Thyroid gland (tissue), 4 donors: ENCODE measurements around the gene DLL4. TPM values are rescaled to one million over a fixed set of nuclear protein-coding genes. Genes with fewer than 3 reads are reported as not detected.

Experiments
- DNase-seq, 2 donors: peaks; one replicate each; pipeline ENCODE4 v3.0.0-alpha.2; 2019
- H3K27ac ChIP-seq, 3 donors: fragments of 200-600 bp; sonication (generic); 1 replicate in 2 of 3; 2 replicates in 1 of 3; pipeline ENCODE4 v1.5.1; 2016 to 2019; ENCODE audit warnings: mild to moderate bottlenecking in 1 of 3, moderate library complexity in 1 of 3
- H3K27me3 ChIP-seq: fragments of 200-600 bp; sonication (generic); one replicate; pipeline ENCODE4 v1.5.1; 2019
- H3K36me3 ChIP-seq, 2 donors: fragments of 200-600 bp; sonication (generic); one replicate each; pipeline ENCODE4 v1.5.1; 2016 to 2019
- H3K4me1 ChIP-seq, 2 donors: fragments of 200-600 bp; sonication (generic); one replicate each; pipeline ENCODE4 v1.5.1; 2017 to 2019
- H3K4me3 ChIP-seq, 3 donors: fragments of 200-600 bp; sonication (generic); replicated peaks in 1 of 3; 1 replicate in 2 of 3; 2 replicates in 1 of 3; pipeline ENCODE4 v1.5.1; 2016; ENCODE audit warnings: mild to moderate bottlenecking in 1 of 3
- H3K9me3 ChIP-seq: fragments of 200-600 bp; sonication (generic); one replicate; pipeline ENCODE4 v1.5.1; 2017
- POLR2A ChIP-seq, 2 donors: fragments of 450-650 bp; IDR thresholded peaks; one replicate each; pipeline ENCODE4 v1.6.1; 2017; ENCODE audit warnings: antibody characterized with exemption in 2 of 2, mild to moderate bottlenecking in 2 of 2, moderate library complexity in 1 of 2
- WGBS, 2 donors: methylation state at CpG; one replicate each; pipeline ENCODE4 v1.1.5; 2017; 5-methylcytosine and 5-hydroxymethylcytosine counted together
- intact Hi-C: fragments of 100-400 bp; cut with DNase I; formaldehyde crosslinking; loops from one replicate; pipeline ENCODE4 v1.15.1; 2023
- total RNA-seq, 4 donors: library from RNA; depleted of rRNA; stranded (reverse); fragments of >200 nt; gene quantifications; one replicate each; pipeline ENCODE4 v1.2.3, GENCODE V29; 2016
- TF ChIP-seq, protein P1 (sequence below), 6 experiments: fragments of 200-600 bp in 3 of 6; fragments of 450-650 bp in 3 of 6; sonication (generic) in 3 of 6; IDR thresholded peaks; one replicate each; pipeline ENCODE4 v1.5.1; 2016 to 2019; ENCODE audit warnings: antibody characterized with exemption in 6 of 6, mild to moderate bottlenecking in 2 of 6, inconsistent platforms in 1 of 6, moderate library complexity in 1 of 6

Gene DLL4
- total RNA-seq, 4 donors from 2014 or later = 6.8 to 27.1 (median 10.8) TPM

DNA sequence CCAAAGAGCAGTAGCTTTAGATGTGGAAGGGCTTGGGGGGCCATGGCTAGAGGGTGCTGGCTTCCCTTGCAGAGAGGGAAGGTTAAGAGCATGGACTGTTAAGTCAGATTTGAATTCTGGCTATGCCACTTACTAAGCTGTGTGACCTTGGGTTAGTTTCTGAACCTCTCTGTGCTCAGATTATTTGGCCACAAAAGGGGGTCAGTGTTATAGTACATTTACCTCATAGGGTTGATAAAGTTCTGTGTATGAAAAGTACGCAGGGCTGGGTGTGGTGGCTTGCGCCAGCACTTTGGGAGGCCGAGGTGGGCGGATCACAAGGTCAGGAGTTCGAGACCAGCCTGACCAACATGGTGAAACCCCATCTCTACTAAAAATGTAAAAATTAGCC is 28.1 kb upstream of the DLL4 start:
- Histone ChIP-seq H3K27me3 (no peaks in the 10 kb centered on the region), H3K9me3 (no peaks in the 10 kb centered on the region), H3K27ac (no peak overlapping the region), H3K4me1 (peaks cover 11 to 13% of the 10 kb centered on the region in 2 donors), H3K36me3 (peaks cover 40 to 41% of the 10 kb centered on the region in 2 donors), H3K4me3 (no peak overlapping the region)
- WGBS, 2 donors = 77 to 80% methylated on average over 5 of the region's 5 CpGs
- no peak for DNase-seq
- TF ChIP-seq POLR2A (IDR thresholded peaks at IDR 0.05) = no peak
- TF ChIP-seq, protein P1, sequence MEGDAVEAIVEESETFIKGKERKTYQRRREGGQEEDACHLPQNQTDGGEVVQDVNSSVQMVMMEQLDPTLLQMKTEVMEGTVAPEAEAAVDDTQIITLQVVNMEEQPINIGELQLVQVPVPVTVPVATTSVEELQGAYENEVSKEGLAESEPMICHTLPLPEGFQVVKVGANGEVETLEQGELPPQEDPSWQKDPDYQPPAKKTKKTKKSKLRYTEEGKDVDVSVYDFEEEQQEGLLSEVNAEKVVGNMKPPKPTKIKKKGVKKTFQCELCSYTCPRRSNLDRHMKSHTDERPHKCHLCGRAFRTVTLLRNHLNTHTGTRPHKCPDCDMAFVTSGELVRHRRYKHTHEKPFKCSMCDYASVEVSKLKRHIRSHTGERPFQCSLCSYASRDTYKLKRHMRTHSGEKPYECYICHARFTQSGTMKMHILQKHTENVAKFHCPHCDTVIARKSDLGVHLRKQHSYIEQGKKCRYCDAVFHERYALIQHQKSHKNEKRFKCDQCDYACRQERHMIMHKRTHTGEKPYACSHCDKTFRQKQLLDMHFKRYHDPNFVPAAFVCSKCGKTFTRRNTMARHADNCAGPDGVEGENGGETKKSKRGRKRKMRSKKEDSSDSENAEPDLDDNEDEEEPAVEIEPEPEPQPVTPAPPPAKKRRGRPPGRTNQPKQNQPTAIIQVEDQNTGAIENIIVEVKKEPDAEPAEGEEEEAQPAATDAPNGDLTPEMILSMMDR (IDR thresholded peaks at IDR 0.05) = no peak
- intact Hi-C loops = no loop called here

DNA sequence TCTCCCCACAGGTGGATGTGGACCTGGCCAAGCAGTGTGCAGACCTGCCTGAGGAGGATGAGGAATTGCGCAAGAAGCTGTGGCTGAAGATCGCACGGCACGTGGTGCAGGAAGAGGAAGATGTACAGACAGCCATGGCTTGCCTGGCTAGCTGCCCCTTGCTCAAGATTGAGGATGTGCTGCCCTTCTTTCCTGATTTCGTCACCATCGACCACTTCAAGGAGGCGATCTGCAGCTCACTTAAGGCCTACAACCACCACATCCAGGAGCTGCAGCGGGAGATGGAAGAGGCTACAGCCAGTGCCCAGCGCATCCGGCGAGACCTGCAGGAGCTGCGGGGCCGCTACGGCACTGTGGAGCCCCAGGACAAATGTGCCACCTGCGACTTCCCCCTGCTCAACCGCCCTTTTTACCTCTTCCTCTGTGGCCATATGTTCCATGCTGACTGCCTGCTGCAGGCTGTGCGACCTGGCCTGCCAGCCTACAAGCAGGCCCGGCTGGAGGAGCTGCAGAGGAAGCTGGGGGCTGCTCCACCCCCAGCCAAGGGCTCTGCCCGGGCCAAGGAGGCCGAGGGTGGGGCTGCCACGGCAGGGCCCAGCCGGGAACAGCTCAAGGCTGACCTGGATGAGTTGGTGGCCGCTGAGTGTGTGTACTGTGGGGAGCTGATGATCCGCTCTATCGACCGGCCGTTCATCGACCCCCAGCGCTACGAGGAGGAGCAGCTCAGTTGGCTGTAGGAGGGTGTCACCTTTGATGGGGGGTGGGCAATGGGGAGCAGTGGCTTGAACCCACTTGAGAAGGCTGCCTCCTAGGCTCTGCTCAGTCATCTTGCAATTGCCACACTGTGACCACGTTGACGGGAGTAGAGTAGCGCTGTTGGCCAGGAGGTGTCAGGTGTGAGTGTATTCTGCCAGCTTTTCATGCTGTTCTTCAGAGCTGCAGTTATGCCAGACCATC is 26.3 kb upstream of the DLL4 start:
- DNase-seq = no peak
- TF ChIP-seq, protein P1 (IDR thresholded peaks at IDR 0.05) = no peak
- no peak for TF ChIP-seq POLR2A (IDR thresholded peaks at IDR 0.05)
- Histone ChIP-seq H3K27me3 (no peaks in the 10 kb centered on the region), H3K4me1 (peaks cover 23 to 28% of the 10 kb centered on the region in 2 donors), H3K27ac (no peak overlapping the region), H3K4me3 (no peak overlapping the region), H3K36me3 (peaks cover 35 to 39% of the 10 kb centered on the region in 2 donors), H3K9me3 (no peaks in the 10 kb centered on the region)
- 80 to 89% methylated on average over 29 to 31 of the region's 33 CpGs for WGBS, 2 donors
- intact Hi-C loops = no loop called here

DNA sequence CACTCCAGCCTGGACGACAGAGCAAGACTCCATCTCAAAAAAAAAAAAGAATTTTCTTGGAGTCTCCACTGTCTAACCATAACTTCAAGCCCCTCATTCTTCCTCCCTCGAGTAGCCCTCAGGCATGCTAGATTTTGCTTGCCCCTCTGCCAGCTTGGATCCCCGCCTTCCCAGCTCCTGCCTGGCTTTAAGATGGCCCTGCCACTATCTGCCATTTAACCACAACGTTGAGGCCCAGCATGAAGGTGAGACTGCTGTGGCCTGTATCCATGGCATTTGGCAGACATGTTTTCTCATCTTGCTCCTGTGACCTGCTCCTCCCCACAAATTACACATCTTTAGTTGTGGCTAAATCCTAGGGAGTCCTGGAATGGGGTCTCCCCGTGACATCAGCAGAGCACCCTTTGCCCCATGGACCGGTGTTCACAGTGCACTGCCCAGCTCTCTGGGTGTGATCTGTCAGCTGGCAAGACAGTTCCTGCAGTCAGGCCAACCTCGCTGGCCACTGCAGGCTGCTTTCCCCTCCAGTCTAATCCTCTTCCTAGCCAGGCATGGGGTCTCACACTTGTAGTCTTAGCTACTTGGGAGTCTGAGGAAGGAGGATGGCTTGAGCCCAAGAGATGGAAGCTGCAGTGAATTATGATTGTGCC is 24.5 kb upstream of the DLL4 start:
- no peaks in the 10 kb centered on the region for H3K9me3 ChIP-seq
- peaks cover 23 to 31% of the 10 kb centered on the region in 2 donors for H3K4me1 ChIP-seq
- peaks cover 24 to 28% of the 10 kb centered on the region in 2 donors for H3K36me3 ChIP-seq
- H3K27ac ChIP-seq = peak overlapping the region in 1 of 3 donors; percentile 91
- 86 to 88% methylated on average over 6 of the region's 7 CpGs for WGBS, 2 donors
- no peaks in the 10 kb centered on the region for H3K27me3 ChIP-seq
- intact Hi-C loops = loop anchor here (2.0 to 5.0 kb wide), 3 partner anchors 38 to 282 kb away; no protein-coding TSS in a partner anchor
- DNase-seq = no peak
- TF ChIP-seq, protein P1 (IDR thresholded peaks at IDR 0.05) = no peak
- no peak for TF ChIP-seq POLR2A (IDR thresholded peaks at IDR 0.05)
- no peak overlapping the region for H3K4me3 ChIP-seq

DNA sequence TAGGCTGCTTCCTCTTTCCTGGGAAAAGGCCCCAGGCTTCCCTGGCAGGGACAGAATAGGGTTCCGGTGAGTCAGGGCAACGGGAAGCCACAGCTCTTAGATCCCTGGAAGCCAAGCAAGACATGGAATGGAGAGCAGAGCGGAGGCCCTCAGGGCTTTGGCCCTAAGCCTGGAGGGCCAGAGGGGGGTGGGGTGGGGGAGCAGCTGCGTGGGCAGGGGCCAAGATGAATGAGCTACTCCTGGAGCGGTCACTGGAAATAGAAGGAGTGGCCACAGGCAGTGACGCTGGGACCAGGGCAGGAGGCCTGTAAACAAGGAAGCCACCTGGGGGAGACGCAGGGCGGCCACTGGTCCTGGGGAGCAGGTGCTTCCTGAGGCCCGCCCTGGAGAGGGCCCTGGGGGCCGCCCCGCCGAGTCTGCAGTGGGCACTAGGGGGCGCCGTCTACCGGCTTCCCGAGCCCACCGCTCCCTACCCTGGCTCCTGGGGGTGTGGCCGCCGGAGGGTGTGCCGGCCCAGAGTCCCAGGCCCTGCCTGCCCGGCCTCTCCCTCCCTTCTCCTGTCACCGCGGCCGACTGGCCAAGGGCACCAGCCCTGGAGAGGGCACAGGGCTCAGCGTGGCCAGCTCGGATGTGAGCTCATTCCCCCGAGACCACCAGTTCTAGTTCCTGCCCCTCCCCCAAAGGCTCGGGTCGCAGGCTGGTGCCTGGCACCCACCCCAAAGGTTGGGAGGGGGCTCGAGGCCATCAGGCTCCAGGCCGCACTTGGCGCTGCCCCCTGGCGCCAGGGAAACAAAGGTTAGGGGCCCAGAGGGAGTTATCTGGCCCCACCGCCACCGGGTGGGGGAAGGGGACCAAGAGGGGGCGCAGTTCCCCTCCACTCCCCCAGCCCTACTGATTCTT is 22.8 kb upstream of the DLL4 start:
- TF ChIP-seq POLR2A (IDR thresholded peaks at IDR 0.05) = peak in 1 of 2 donors; percentile 64
- TF ChIP-seq, protein P1 (IDR thresholded peaks at IDR 0.05) = peak; percentile 70 to 97 (median 84)
- H3K9me3 ChIP-seq = no peaks in the 10 kb centered on the region
- intact Hi-C loops = loop anchor here (5.0 kb wide), 2 partner anchors 36 to 111 kb away; no protein-coding TSS in a partner anchor
- H3K36me3 ChIP-seq = peaks cover 10 to 14% of the 10 kb centered on the region in 2 donors
- DNase-seq = peak; percentile 98 to 99
- H3K27ac ChIP-seq = peak overlapping the region; percentile 91 to 92 (median 91)
- no peaks in the 10 kb centered on the region for H3K27me3 ChIP-seq
- WGBS, 2 donors = 2% methylated on average over 9 to 20 of the region's 36 CpGs
- H3K4me3 ChIP-seq = peak overlapping the region in 1 of 3 donors; percentile 30
- peaks cover 23 to 35% of the 10 kb centered on the region in 2 donors for H3K4me1 ChIP-seq
